Cardiac fibroblast (primary cell): ENCODE data around the gene CITED4.

Experiments
- DNase-seq, 2 donors: peaks; one replicate each; pipeline versions ENCODE4 v3.0.0 to v3.0.0-alpha.2; 2010; ENCODE audit warnings: low read depth in 2 of 2
- H3K4me3 ChIP-seq, 2 donors: replicated peaks in 1 of 2; 1 replicate in 1 of 2; 2 replicates in 1 of 2; pipeline ENCODE4 v1.5.1; 2011; ENCODE audit warnings: low read depth in 2 of 2, low read length in 2 of 2, mild to moderate bottlenecking in 2 of 2, moderate library complexity in 1 of 2
- CTCF ChIP-seq: IDR thresholded peaks from one replicate; pipeline ENCODE4 v1.5.1; 2011; ENCODE audit warnings: low read depth, mild to moderate bottlenecking, low read length, inconsistent platforms

The CITED4 gene

DNA sequence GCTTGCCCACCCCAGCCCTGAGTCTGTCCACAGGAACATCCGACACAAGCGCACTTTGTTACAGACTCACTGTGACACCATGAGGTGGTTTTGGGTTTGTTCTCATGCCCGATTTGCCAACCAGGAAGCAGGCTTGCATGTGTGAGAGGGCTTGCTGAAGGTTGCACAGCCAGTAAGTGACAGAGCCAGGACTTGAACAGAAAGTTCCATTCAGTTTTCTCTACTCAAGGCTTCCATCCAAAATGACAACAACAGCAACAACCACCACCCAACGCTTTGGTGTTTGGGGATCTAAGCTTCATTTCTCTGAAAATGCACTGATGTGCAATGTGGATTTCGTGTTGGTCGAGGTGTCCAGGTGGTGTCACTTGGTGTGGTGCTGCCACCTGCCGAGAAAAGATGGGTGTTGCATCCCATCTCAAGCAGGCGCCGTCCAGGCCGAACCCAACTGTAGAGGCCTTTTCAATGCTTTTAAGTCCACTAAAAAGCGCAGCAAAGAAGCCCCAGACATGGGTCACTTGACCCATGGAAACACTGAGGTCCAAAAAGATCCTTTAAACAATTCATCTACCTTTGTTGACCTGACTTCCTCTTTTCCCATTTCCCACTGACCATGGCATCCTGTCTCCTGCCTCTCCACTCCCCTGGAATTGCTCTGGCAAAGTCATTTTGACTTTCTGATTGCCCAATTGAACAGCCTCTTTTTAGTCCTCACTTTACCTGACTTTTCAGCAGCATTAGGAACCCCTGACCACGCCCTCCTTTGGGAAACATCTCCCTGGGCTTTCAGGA lies 12.2 kb downstream of the CITED4 start:
- peak; percentile 84 for TF ChIP-seq CTCF
- H3K4me3 ChIP-seq = no peak overlapping the region
- peak; percentile 71 to 74 for DNase-seq

DNA sequence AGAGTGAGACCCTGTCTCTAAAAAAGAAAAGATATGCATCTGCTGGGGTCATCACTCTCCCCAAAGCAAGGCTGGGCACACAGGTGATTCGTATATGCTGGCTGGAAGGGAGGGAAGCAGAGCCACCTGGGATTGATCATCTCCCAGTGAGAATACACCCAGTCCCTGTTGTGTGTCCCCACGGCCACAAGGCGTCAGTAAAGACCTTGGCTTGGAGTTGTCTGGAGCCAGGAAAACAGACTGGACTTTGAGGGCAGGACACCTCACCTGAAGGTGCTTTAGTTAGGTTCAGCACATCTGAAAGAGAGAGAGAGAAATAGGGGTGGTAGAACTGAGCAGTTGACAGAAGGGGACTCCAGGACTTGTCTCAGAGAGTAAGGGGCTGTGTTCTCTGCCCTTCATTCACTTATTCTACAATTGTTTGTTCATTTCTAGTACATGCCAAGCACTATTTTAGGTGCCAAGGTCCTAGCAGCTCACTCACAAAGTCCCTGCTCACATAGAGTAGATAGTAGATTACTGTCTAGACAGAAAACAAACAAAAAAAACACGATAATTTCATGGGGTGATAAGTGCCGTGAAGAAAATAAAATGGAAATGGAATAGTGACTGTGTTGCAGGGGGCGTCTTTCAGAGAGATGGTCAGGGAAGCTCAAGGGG lies 13.5 kb downstream of the CITED4 start:
- peak; percentile 78 to 82 for DNase-seq
- peak; percentile 98 for TF ChIP-seq CTCF

DNA sequence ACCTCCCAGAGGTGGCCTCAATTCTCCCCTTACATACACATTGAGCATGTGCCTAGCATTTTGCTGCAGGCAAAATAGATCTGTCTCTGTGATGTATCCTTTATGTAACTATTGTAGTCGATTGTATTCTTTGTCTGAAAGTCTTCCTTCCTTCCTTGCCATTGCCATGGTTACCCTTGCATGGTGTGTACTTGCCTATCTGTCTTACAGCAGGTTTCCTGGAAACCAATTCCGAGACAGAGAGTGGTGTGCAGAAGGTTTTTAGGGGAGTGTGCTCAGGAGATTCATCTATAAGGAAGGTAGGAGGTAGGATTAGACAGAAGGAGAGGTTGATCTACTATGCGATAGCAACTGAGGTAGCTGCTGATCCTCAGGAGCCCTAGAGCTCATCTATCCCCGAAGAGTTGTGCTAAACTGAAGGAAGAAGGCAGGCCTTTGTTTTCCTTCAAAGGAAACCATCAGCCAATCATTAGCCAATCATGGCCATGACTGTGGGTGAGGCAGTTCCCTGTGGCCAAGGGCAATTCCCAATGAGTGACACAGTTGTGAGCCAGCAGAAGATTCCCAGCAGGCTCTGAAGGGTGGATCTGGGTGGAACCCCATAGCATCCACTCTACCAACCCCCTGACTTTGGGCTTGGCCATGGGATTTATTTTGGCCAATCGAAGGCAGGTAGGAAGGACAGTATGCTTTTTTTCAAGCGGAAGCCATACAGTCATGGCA lies 15.0 kb downstream of the CITED4 start:
- TF ChIP-seq CTCF = no peak
- no peak overlapping the region for H3K4me3 ChIP-seq
- peak in 1 of 2 donors; percentile 23 for DNase-seq

More for the DNA sequence above, 13.5 kb downstream of the CITED4 start:
- H3K4me3 ChIP-seq = no peak overlapping the region

DNA sequence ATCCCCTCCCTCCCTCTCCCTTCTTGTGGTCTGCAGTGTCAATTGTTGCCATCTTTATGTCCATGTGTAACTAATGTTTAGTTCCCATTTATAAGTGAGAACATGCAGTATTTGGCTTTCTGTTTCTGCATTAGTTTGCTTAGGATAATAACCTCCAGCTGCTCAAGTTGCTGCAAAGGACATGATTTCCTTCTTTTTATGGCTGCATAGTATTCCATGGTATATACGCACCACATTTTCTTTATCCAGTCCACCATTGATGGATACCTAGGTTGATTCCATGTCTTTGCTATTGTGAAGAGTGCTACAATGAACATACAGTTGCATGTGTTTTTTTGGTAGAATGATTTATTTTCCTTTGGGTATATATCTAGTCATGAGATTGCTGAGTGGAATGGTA lies 16.3 kb downstream of the CITED4 start:
- TF ChIP-seq CTCF = no peak
- DNase-seq = no peak
- H3K4me3 ChIP-seq = no peak overlapping the region

DNA sequence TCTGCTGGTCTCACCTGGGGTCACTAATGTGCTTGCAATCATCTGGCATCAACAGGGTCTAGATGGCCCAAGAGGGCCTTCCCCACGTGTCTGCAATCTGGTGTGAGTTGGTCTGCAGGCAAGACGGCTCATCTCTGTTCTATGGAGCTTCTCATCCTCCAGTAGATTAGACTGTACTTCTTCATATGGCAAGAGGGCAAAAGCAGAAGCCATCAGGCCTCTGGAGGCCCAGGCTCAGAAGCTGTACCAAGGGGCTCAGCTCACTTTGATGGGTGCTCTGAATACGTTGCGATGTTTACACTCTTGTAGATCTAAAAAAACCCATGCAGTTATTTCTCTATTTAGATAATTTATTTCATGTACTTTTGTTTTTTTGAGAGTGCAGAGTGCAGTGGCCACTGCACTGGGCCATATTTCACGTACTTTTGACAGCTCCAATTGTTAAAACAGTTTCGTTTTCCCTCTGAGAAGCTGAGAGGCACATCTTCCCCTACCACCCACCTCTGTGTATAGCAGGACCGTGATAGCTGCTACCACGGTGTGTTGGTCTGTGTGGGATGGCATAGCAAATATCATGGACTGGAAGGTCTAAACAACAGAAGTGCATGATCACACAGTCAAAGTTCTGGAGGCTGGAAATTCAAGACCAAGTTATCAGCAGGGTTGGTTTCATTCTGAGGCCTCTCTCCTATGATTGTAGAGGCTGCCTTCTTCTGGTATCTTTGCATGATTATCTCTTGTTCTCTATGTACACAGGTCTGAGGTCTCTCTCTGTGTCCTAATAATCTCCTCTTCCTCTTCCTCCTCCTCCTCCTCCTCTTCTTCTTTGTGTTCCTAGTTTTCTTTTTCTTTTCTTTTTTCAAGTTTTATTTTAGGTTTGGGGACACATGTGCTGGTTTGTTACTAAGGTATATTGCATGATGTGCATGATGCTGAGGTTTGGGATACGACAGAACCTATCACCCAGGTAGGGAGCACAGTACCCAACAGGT lies 17.0 kb downstream of the CITED4 start:
- DNase-seq = no peak
- no peak overlapping the region for H3K4me3 ChIP-seq
- no peak for TF ChIP-seq CTCF

- DNase-seq = no peak
- no peak overlapping the region for H3K4me3 ChIP-seq
- no peak for TF ChIP-seq CTCF
Observed at GRCh38 chr1:40844079-40844478, 18.1 kb downstream of the CITED4 start.
